Right atrium auricular region (tissue), 2 donors: ENCODE data around the gene GRIN3A. TPM values are rescaled to one million over a fixed set of nuclear protein-coding genes. Genes with fewer than 3 reads are reported as not detected.

Experiments used
- DNase-seq: peaks from one replicate; pipeline ENCODE4 v3.0.0-alpha.2; 2019; ENCODE audit warnings: low spot score
- H3K27ac ChIP-seq, 2 donors: fragments of 200-600 bp; sonication (generic); 1 replicate in 1 of 2; 2 replicates in 1 of 2; pipeline ENCODE4 v1.5.1; 2016 to 2019
- H3K27me3 ChIP-seq, 2 donors: fragments of 200-600 bp; sonication (generic); one replicate each; pipeline versions ENCODE4 v1.5.1 to v1.6.0; 2017 to 2019
- H3K36me3 ChIP-seq: fragments of 200-600 bp; sonication (generic); one replicate; pipeline ENCODE4 v1.5.1; 2016
- H3K4me1 ChIP-seq, 2 donors: fragments of 200-600 bp; sonication (generic); one replicate each; pipeline versions ENCODE4 v1.5.1 to v1.6.0; 2017 to 2019
- H3K4me3 ChIP-seq, 2 donors: fragments of 200-600 bp; sonication (generic); 1 replicate in 1 of 2; 2 replicates in 1 of 2; pipeline ENCODE4 v1.5.1; 2017 to 2019; ENCODE audit warnings: mild to moderate bottlenecking in 1 of 2, moderate library complexity in 1 of 2
- H3K9me3 ChIP-seq, 2 donors: fragments of 200-600 bp; sonication (generic); one replicate each; pipeline ENCODE4 v1.5.1; 2019
- CTCF ChIP-seq, 2 donors: fragments of 200-600 bp; sonication (generic); IDR thresholded peaks; one replicate each; pipeline ENCODE4 v1.5.1; 2019; ENCODE audit warnings: antibody characterized with exemption in 2 of 2
- total RNA-seq, 2 donors: library from RNA; depleted of rRNA; stranded (reverse); fragments of >200 nt; gene quantifications; one replicate each; pipeline ENCODE4 v1.1.0, GENCODE V29; 2016

The GRIN3A gene
- total RNA-seq, 2 donors from 2014 or later, result 0.44 TPM; not detected in 1

GRCh38 chr9:101705135-101705661 lies 33.2 kb downstream of the GRIN3A start:
- no peaks in the 10 kb centered on the region for H3K36me3 ChIP-seq
- peak overlapping the region; percentile 10 to 37 for H3K4me3 ChIP-seq
- TF ChIP-seq CTCF (IDR thresholded peaks at IDR 0.05), result peak in 1 of 2 donors; percentile 34
- no peaks in the 10 kb centered on the region for H3K27me3 ChIP-seq
- H3K9me3 ChIP-seq, result no peaks in the 10 kb centered on the region
- no peak overlapping the region for H3K27ac ChIP-seq
- peaks cover 0 to 7% of the 10 kb centered on the region in 2 donors for H3K4me1 ChIP-seq
- no peak for DNase-seq

GRCh38 chr9:101702257-101702656 lies 36.2 kb downstream of the GRIN3A start:
- DNase-seq, result no peak
- no peaks in the 10 kb centered on the region for H3K9me3 ChIP-seq
- H3K27ac ChIP-seq, result no peak overlapping the region
- no peaks in the 10 kb centered on the region for H3K36me3 ChIP-seq
- H3K27me3 ChIP-seq, result no peaks in the 10 kb centered on the region
- no peak overlapping the region for H3K4me3 ChIP-seq
- H3K4me1 ChIP-seq, result peaks cover 0 to 7% of the 10 kb centered on the region in 2 donors
- no peak for TF ChIP-seq CTCF (IDR thresholded peaks at IDR 0.05)

- H3K9me3 ChIP-seq, result no peaks in the 10 kb centered on the region
- no peak for DNase-seq
- H3K27ac ChIP-seq, result no peak overlapping the region
- peaks cover 0 to 4% of the 10 kb centered on the region in 2 donors for H3K4me1 ChIP-seq
- no peaks in the 10 kb centered on the region for H3K36me3 ChIP-seq
- H3K4me3 ChIP-seq, result no peak overlapping the region
- no peaks in the 10 kb centered on the region for H3K27me3 ChIP-seq
- TF ChIP-seq CTCF (IDR thresholded peaks at IDR 0.05), result no peak
Measured at GRCh38 chr9:101693546-101694336, 44.7 kb downstream of the GRIN3A start.

GRCh38 chr9:101691657-101692056 lies 46.8 kb downstream of the GRIN3A start:
- Histone ChIP-seq H3K27ac (no peak overlapping the region), H3K27me3 (no peaks in the 10 kb centered on the region), H3K9me3 (no peaks in the 10 kb centered on the region), H3K4me3 (no peak overlapping the region), H3K36me3 (no peaks in the 10 kb centered on the region), H3K4me1 (peaks cover 0 to 4% of the 10 kb centered on the region in 2 donors)
- no peak for TF ChIP-seq CTCF (IDR thresholded peaks at IDR 0.05)
- no peak for DNase-seq

- no peak for DNase-seq
- Histone ChIP-seq H3K27me3 (no peaks in the 10 kb centered on the region), H3K4me3 (no peak overlapping the region), H3K36me3 (no peaks in the 10 kb centered on the region), H3K9me3 (no peaks in the 10 kb centered on the region), H3K27ac (no peak overlapping the region), H3K4me1 (peaks cover 0 to 4% of the 10 kb centered on the region in 2 donors)
- TF ChIP-seq CTCF (IDR thresholded peaks at IDR 0.05), result no peak
Measured at GRCh38 chr9:101689039-101689438, 49.4 kb downstream of the GRIN3A start.
